ENCODE measurements around the gene ZFY. TPM values are rescaled to one million over a fixed set of nuclear protein-coding genes. Genes with fewer than 3 reads are reported as not detected.

Gene ZFY
- total RNA-seq, 1 experiment from 2014 or later: not detected

DNA sequence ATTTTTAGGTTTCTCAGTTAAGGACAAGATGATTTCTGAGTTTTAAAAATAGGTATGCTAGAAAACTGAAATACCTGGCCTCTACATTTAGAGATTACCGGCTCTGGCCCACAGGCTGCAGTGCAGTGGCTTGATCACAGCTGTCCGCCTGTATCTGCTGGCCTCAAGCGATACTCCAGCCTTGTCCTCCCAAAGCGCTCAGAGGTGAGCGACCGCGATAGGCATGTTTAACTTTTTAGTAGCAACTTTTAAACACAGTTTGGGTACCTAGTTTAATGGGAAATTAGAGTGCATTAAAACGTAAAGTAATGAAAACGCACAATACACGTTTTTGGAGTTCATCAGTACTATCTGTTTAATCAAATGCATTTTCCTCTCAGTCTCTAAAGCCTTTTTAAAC lies 1.1 kb upstream of the ZFY start:
- Histone ChIP-seq H3K4me2 (ENCODE audit: low read depth, low read length, poor library complexity, severe bottlenecking) (no peak overlapping the region), H4K20me1 (ENCODE audit: insufficient read depth, low read depth, low read length) (no peaks in the 10 kb centered on the region), H2AFZ (ENCODE audit: low read length) (no peak overlapping the region), H3K9me2 (replicated peaks; ENCODE audit: insufficient read depth, low read length) (no peaks in the 10 kb centered on the region), H3K36me3 (ENCODE audit: insufficient read depth, low read length) (no peaks in the 10 kb centered on the region), H3K27me3 (ENCODE audit: low read length) (no peaks in the 10 kb centered on the region), H3K4me1 (ENCODE audit: low read length) (no peaks in the 10 kb centered on the region), H3K9ac (ENCODE audit: low read length) (no peak overlapping the region), H3K79me2 (ENCODE audit: low read length) (no peaks in the 10 kb centered on the region), H3K27ac (ENCODE audit: low read length) (no peak overlapping the region), H3K4me3 (ENCODE audit: low read length) (no peak overlapping the region), H3K9me3 (ENCODE audit: low read length) (no peaks in the 10 kb centered on the region)
- no peak for DNase-seq

GRCh38 chrY:2935716-2936435 lies 695 bp downstream of the ZFY start:
- H3K4me1 ChIP-seq (ENCODE audit: low read length): no peaks in the 10 kb centered on the region
- H2AFZ ChIP-seq (ENCODE audit: low read length): no peak overlapping the region
- H3K9ac ChIP-seq (ENCODE audit: low read length): no peak overlapping the region
- H3K27me3 ChIP-seq (ENCODE audit: low read length): no peaks in the 10 kb centered on the region
- no peak for DNase-seq
- H3K27ac ChIP-seq (ENCODE audit: low read length): no peak overlapping the region
- H3K4me3 ChIP-seq (ENCODE audit: low read length): no peak overlapping the region
- H3K9me3 ChIP-seq (ENCODE audit: low read length): no peaks in the 10 kb centered on the region
- no peaks in the 10 kb centered on the region for H3K9me2 ChIP-seq (replicated peaks; ENCODE audit: insufficient read depth, low read length)
- no peak overlapping the region for H3K4me2 ChIP-seq (ENCODE audit: low read depth, low read length, poor library complexity, severe bottlenecking)
- no peaks in the 10 kb centered on the region for H3K36me3 ChIP-seq (ENCODE audit: insufficient read depth, low read length)
- H3K79me2 ChIP-seq (ENCODE audit: low read length): no peaks in the 10 kb centered on the region
- no peaks in the 10 kb centered on the region for H4K20me1 ChIP-seq (ENCODE audit: insufficient read depth, low read depth, low read length)

DNA sequence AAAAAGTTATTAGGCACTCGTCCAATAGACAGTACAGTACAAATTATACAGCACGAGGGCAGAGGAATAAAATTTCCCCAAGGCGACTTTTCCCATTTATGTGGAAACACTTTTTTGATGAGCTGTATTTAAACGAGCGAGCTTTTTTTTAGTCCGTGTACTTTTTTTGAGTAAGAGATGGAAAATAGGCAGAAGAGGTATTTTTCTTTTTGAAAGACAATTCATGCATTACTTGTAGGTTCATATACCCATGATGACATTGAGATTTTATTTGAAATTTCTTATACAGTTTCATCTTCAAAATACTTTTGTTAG lies 1.2 kb downstream of the ZFY start:
- Histone ChIP-seq H3K27me3 (ENCODE audit: low read length) (no peaks in the 10 kb centered on the region), H3K4me2 (ENCODE audit: low read depth, low read length, poor library complexity, severe bottlenecking) (no peak overlapping the region), H3K36me3 (ENCODE audit: insufficient read depth, low read length) (no peaks in the 10 kb centered on the region), H3K4me3 (ENCODE audit: low read length) (no peak overlapping the region), H4K20me1 (ENCODE audit: insufficient read depth, low read depth, low read length) (no peaks in the 10 kb centered on the region), H2AFZ (ENCODE audit: low read length) (no peak overlapping the region), H3K9me2 (replicated peaks; ENCODE audit: insufficient read depth, low read length) (no peaks in the 10 kb centered on the region), H3K9ac (ENCODE audit: low read length) (no peak overlapping the region), H3K79me2 (ENCODE audit: low read length) (no peaks in the 10 kb centered on the region), H3K27ac (ENCODE audit: low read length) (no peak overlapping the region), H3K9me3 (ENCODE audit: low read length) (no peaks in the 10 kb centered on the region), H3K4me1 (ENCODE audit: low read length) (no peaks in the 10 kb centered on the region)
- DNase-seq: no peak

DNA sequence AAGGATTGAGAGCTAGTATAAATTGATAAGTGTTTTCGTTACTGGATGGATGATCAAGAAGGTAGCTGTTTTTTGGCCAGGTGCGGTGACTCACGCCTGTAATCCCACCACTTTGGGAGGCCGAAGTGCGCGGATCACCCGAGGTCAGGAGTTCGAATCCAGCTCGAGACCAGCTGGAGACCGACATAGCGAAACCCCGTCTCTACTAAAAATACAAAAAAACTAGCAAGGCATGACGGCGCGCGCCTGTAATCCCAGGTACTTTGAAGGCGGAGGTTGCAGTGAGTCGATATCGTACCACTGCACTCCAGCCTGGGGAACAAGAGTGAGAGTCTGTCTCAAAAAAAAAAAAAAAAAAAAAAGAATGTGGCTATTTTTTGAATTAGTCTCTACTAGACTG lies 2.0 kb downstream of the ZFY start:
- H3K9me3 ChIP-seq (ENCODE audit: low read length): no peaks in the 10 kb centered on the region
- no peak overlapping the region for H3K27ac ChIP-seq (ENCODE audit: low read length)
- no peaks in the 10 kb centered on the region for H4K20me1 ChIP-seq (ENCODE audit: insufficient read depth, low read depth, low read length)
- no peaks in the 10 kb centered on the region for H3K79me2 ChIP-seq (ENCODE audit: low read length)
- no peak overlapping the region for H3K9ac ChIP-seq (ENCODE audit: low read length)
- no peak overlapping the region for H3K4me2 ChIP-seq (ENCODE audit: low read depth, low read length, poor library complexity, severe bottlenecking)
- DNase-seq: no peak
- H3K27me3 ChIP-seq (ENCODE audit: low read length): no peaks in the 10 kb centered on the region
- no peak overlapping the region for H3K4me3 ChIP-seq (ENCODE audit: low read length)
- H2AFZ ChIP-seq (ENCODE audit: low read length): no peak overlapping the region
- H3K4me1 ChIP-seq (ENCODE audit: low read length): no peaks in the 10 kb centered on the region
- H3K9me2 ChIP-seq (replicated peaks; ENCODE audit: insufficient read depth, low read length): no peaks in the 10 kb centered on the region
- H3K36me3 ChIP-seq (ENCODE audit: insufficient read depth, low read length): no peaks in the 10 kb centered on the region

DNA sequence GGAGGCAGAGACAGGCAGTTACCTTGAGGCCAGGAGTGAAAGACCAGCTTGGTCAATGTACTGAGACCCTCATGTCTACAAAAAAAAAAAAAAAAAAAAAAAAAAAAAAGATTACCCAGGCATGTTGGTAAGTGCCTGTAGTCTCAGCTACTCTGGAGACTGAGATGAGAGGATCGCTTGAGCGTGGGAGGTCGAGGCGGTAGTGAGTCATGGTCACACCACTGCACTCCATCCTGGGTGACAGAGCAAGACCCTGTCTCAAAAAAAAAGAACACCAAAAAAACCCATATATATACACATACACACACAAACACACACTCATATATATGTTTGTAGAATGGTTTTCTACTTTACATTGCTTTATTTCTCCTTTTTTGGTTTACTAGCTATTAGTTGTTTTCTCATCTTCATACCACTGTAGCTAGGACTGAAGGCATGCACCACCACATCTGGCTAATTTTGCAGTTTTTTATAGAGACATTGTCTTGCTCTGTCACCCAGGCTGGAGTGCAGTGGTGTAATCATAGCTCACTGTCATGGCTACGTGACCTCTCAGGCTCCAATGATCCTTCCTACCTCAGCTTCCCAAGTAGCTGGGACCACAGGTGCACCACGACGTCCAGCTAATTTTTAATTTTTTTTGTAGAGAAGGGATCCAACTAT lies 14.5 kb downstream of the ZFY start:
- H3K4me1 ChIP-seq (ENCODE audit: low read length): no peaks in the 10 kb centered on the region
- H3K79me2 ChIP-seq (ENCODE audit: low read length): no peaks in the 10 kb centered on the region
- no peaks in the 10 kb centered on the region for H3K36me3 ChIP-seq (ENCODE audit: insufficient read depth, low read length)
- no peaks in the 10 kb centered on the region for H3K9me2 ChIP-seq (replicated peaks; ENCODE audit: insufficient read depth, low read length)
- no peak overlapping the region for H3K4me3 ChIP-seq (ENCODE audit: low read length)
- no peaks in the 10 kb centered on the region for H3K27me3 ChIP-seq (ENCODE audit: low read length)
- H3K9me3 ChIP-seq (ENCODE audit: low read length): no peaks in the 10 kb centered on the region
- DNase-seq: no peak
- no peak overlapping the region for H3K27ac ChIP-seq (ENCODE audit: low read length)
- no peaks in the 10 kb centered on the region for H4K20me1 ChIP-seq (ENCODE audit: insufficient read depth, low read depth, low read length)
- no peak overlapping the region for H2AFZ ChIP-seq (ENCODE audit: low read length)
- H3K4me2 ChIP-seq (ENCODE audit: low read depth, low read length, poor library complexity, severe bottlenecking): no peak overlapping the region
- H3K9ac ChIP-seq (ENCODE audit: low read length): no peak overlapping the region

GRCh38 chrY:2950655-2951054 lies 15.5 kb downstream of the ZFY start:
- Histone ChIP-seq H3K4me2 (ENCODE audit: low read depth, low read length, poor library complexity, severe bottlenecking) (no peak overlapping the region), H3K9ac (ENCODE audit: low read length) (no peak overlapping the region), H3K4me1 (ENCODE audit: low read length) (no peaks in the 10 kb centered on the region), H3K4me3 (ENCODE audit: low read length) (no peak overlapping the region), H4K20me1 (ENCODE audit: insufficient read depth, low read depth, low read length) (no peaks in the 10 kb centered on the region), H2AFZ (ENCODE audit: low read length) (no peak overlapping the region), H3K27me3 (ENCODE audit: low read length) (no peaks in the 10 kb centered on the region), H3K79me2 (ENCODE audit: low read length) (no peaks in the 10 kb centered on the region), H3K9me3 (ENCODE audit: low read length) (no peaks in the 10 kb centered on the region), H3K27ac (ENCODE audit: low read length) (no peak overlapping the region), H3K36me3 (ENCODE audit: insufficient read depth, low read length) (no peaks in the 10 kb centered on the region), H3K9me2 (replicated peaks; ENCODE audit: insufficient read depth, low read length) (no peaks in the 10 kb centered on the region)
- DNase-seq: no peak

GRCh38 chrY:2952912-2953311 lies 17.7 kb downstream of the ZFY start:
- Histone ChIP-seq H3K4me3 (ENCODE audit: low read length) (no peak overlapping the region), H2AFZ (ENCODE audit: low read length) (no peak overlapping the region), H3K4me2 (ENCODE audit: low read depth, low read length, poor library complexity, severe bottlenecking) (no peak overlapping the region), H3K9ac (ENCODE audit: low read length) (no peak overlapping the region), H4K20me1 (ENCODE audit: insufficient read depth, low read depth, low read length) (no peaks in the 10 kb centered on the region), H3K4me1 (ENCODE audit: low read length) (no peaks in the 10 kb centered on the region), H3K79me2 (ENCODE audit: low read length) (no peaks in the 10 kb centered on the region), H3K27ac (ENCODE audit: low read length) (no peak overlapping the region), H3K9me3 (ENCODE audit: low read length) (no peaks in the 10 kb centered on the region), H3K36me3 (ENCODE audit: insufficient read depth, low read length) (no peaks in the 10 kb centered on the region), H3K9me2 (replicated peaks; ENCODE audit: insufficient read depth, low read length) (no peaks in the 10 kb centered on the region), H3K27me3 (ENCODE audit: low read length) (no peaks in the 10 kb centered on the region)
- no peak for DNase-seq

DNA sequence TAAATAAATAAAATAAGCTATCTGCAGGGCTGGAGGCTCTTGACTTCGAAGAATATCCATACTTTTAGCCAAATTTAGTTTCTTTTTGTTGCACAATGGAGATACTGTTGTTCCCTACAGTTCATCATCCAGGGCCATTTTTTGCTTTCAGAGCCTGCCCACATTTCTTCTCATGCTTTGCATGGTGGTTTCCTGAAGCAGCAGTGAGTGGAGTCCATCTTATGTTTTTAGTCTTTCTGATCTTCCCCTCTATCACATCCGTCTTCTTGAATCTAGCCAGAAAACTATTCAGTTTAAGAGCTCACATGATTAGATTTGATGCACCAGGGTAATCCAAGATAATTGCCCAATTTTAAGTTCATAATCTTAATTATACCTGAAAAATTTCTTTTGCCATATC lies 19.6 kb downstream of the ZFY start:
- Histone ChIP-seq H3K27ac (ENCODE audit: low read length) (no peak overlapping the region), H3K36me3 (ENCODE audit: insufficient read depth, low read length) (no peaks in the 10 kb centered on the region), H3K4me3 (ENCODE audit: low read length) (no peak overlapping the region), H2AFZ (ENCODE audit: low read length) (no peak overlapping the region), H3K4me2 (ENCODE audit: low read depth, low read length, poor library complexity, severe bottlenecking) (no peak overlapping the region), H3K9me2 (replicated peaks; ENCODE audit: insufficient read depth, low read length) (no peaks in the 10 kb centered on the region), H3K9ac (ENCODE audit: low read length) (no peak overlapping the region), H3K27me3 (ENCODE audit: low read length) (no peaks in the 10 kb centered on the region), H3K4me1 (ENCODE audit: low read length) (no peaks in the 10 kb centered on the region), H4K20me1 (ENCODE audit: insufficient read depth, low read depth, low read length) (no peaks in the 10 kb centered on the region), H3K79me2 (ENCODE audit: low read length) (no peaks in the 10 kb centered on the region), H3K9me3 (ENCODE audit: low read length) (no peaks in the 10 kb centered on the region)
- no peak for DNase-seq
